Measurements from ENCODE around the gene HDDC2.

Gene HDDC2

GRCh38 chr6:125253881-125254280 lies 47.9 kb downstream of the HDDC2 start:
- no peaks in the 10 kb centered on the region for H3K9me3 ChIP-seq (ENCODE audit: insufficient read depth, low read depth, low read length)
- H3K36me3 ChIP-seq (ENCODE audit: insufficient read depth, low read length), result no peaks in the 10 kb centered on the region
- no peaks in the 10 kb centered on the region for H3K27me3 ChIP-seq (ENCODE audit: insufficient read depth, low read length)
- no peak overlapping the region for H3K9ac ChIP-seq (ENCODE audit: low read depth, low read length)
- 98% methylated on average over 2 of the region's 2 CpGs for WGBS
- H3K4me3 ChIP-seq (ENCODE audit: low read length), result no peak overlapping the region
- no peak overlapping the region for H3K27ac ChIP-seq (ENCODE audit: low read depth, low read length)
- H3K4me1 ChIP-seq (ENCODE audit: insufficient read depth, low read length), result peaks cover 13% of the 10 kb centered on the region; the same call in 1 of the 2 replicates

- no peak overlapping the region for H3K27ac ChIP-seq (ENCODE audit: low read depth, low read length)
- 80% methylated on average over 1 of the region's 1 CpG for WGBS
- H3K9me3 ChIP-seq (ENCODE audit: insufficient read depth, low read depth, low read length), result no peaks in the 10 kb centered on the region
- H3K27me3 ChIP-seq (ENCODE audit: insufficient read depth, low read length), result no peaks in the 10 kb centered on the region
- H3K36me3 ChIP-seq (ENCODE audit: insufficient read depth, low read length), result no peaks in the 10 kb centered on the region
- H3K9ac ChIP-seq (ENCODE audit: low read depth, low read length), result no peak overlapping the region
- H3K4me1 ChIP-seq (ENCODE audit: insufficient read depth, low read length), result peaks cover 13% of the 10 kb centered on the region; the same call in 1 of the 2 replicates
- H3K4me3 ChIP-seq (ENCODE audit: low read length), result no peak overlapping the region
Observed at GRCh38 chr6:125252891-125253290, 48.9 kb downstream of the HDDC2 start.

GRCh38 chr6:125251516-125252220 lies 50.1 kb downstream of the HDDC2 start:
- H3K9ac ChIP-seq (ENCODE audit: low read depth, low read length), result no peak overlapping the region
- H3K4me1 ChIP-seq (ENCODE audit: insufficient read depth, low read length), result peaks cover 13% of the 10 kb centered on the region; the same call in 1 of the 2 replicates
- no peak overlapping the region for H3K4me3 ChIP-seq (ENCODE audit: low read length)
- no peak overlapping the region for H3K27ac ChIP-seq (ENCODE audit: low read depth, low read length)
- H3K9me3 ChIP-seq (ENCODE audit: insufficient read depth, low read depth, low read length), result no peaks in the 10 kb centered on the region
- no peaks in the 10 kb centered on the region for H3K27me3 ChIP-seq (ENCODE audit: insufficient read depth, low read length)
- 67% methylated on average over 6 of the region's 6 CpGs for WGBS
- no peaks in the 10 kb centered on the region for H3K36me3 ChIP-seq (ENCODE audit: insufficient read depth, low read length)

GRCh38 chr6:125250511-125250910 lies 51.3 kb downstream of the HDDC2 start:
- no peaks in the 10 kb centered on the region for H3K27me3 ChIP-seq (ENCODE audit: insufficient read depth, low read length)
- no peak overlapping the region for H3K4me3 ChIP-seq (ENCODE audit: low read length)
- H3K36me3 ChIP-seq (ENCODE audit: insufficient read depth, low read length), result no peaks in the 10 kb centered on the region
- H3K9ac ChIP-seq (ENCODE audit: low read depth, low read length), result no peak overlapping the region
- peaks cover 18% of the 10 kb centered on the region for H3K4me1 ChIP-seq (ENCODE audit: insufficient read depth, low read length)
- H3K27ac ChIP-seq (ENCODE audit: low read depth, low read length), result no peak overlapping the region
- no peaks in the 10 kb centered on the region for H3K9me3 ChIP-seq (ENCODE audit: insufficient read depth, low read depth, low read length)
- WGBS, result no CpG with 5 or more reads among the region's 1 CpG

- peaks cover 25% of the 10 kb centered on the region for H3K4me1 ChIP-seq (ENCODE audit: insufficient read depth, low read length)
- no peaks in the 10 kb centered on the region for H3K36me3 ChIP-seq (ENCODE audit: insufficient read depth, low read length)
- 93% methylated on average over 7 of the region's 7 CpGs for WGBS
- H3K27me3 ChIP-seq (ENCODE audit: insufficient read depth, low read length), result no peaks in the 10 kb centered on the region
- H3K9ac ChIP-seq (ENCODE audit: low read depth, low read length), result no peak overlapping the region
- H3K9me3 ChIP-seq (ENCODE audit: insufficient read depth, low read depth, low read length), result no peaks in the 10 kb centered on the region
- H3K4me3 ChIP-seq (ENCODE audit: low read length), result no peak overlapping the region
- H3K27ac ChIP-seq (ENCODE audit: low read depth, low read length), result no peak overlapping the region
Observed at GRCh38 chr6:125248136-125248535, 53.6 kb downstream of the HDDC2 start.

- H3K36me3 ChIP-seq (ENCODE audit: insufficient read depth, low read length), result no peaks in the 10 kb centered on the region
- H3K27me3 ChIP-seq (ENCODE audit: insufficient read depth, low read length), result no peaks in the 10 kb centered on the region
- peaks cover 4% of the 10 kb centered on the region; the same call in 1 of the 2 replicates for H3K9me3 ChIP-seq (ENCODE audit: insufficient read depth, low read depth, low read length)
- H3K4me3 ChIP-seq (ENCODE audit: low read length), result no peak overlapping the region
- H3K9ac ChIP-seq (ENCODE audit: low read depth, low read length), result no peak overlapping the region
- peaks cover 14% of the 10 kb centered on the region for H3K4me1 ChIP-seq (ENCODE audit: insufficient read depth, low read length)
- H3K27ac ChIP-seq (ENCODE audit: low read depth, low read length), result no peak overlapping the region
Observed at GRCh38 chr6:125246566-125246965, 55.2 kb downstream of the HDDC2 start.

- WGBS, result 68% methylated on average over 7 of the region's 7 CpGs
- Histone ChIP-seq H3K4me3 (ENCODE audit: low read length) (no peak overlapping the region), H3K27me3 (ENCODE audit: insufficient read depth, low read length) (no peaks in the 10 kb centered on the region), H3K9me3 (ENCODE audit: insufficient read depth, low read depth, low read length) (peaks cover 6% of the 10 kb centered on the region; the same call in 1 of the 2 replicates), H3K27ac (ENCODE audit: low read depth, low read length) (no peak overlapping the region), H3K4me1 (ENCODE audit: insufficient read depth, low read length) (peaks cover 12% of the 10 kb centered on the region; the same call in 1 of the 2 replicates), H3K36me3 (ENCODE audit: insufficient read depth, low read length) (no peaks in the 10 kb centered on the region), H3K9ac (ENCODE audit: low read depth, low read length) (no peak overlapping the region)
Observed at GRCh38 chr6:125245523-125246264, 56.1 kb downstream of the HDDC2 start.

- no peaks in the 10 kb centered on the region for H3K27me3 ChIP-seq (ENCODE audit: insufficient read depth, low read length)
- H3K27ac ChIP-seq (ENCODE audit: low read depth, low read length), result no peak overlapping the region
- no peaks in the 10 kb centered on the region for H3K36me3 ChIP-seq (ENCODE audit: insufficient read depth, low read length)
- no peak overlapping the region for H3K9ac ChIP-seq (ENCODE audit: low read depth, low read length)
- no peak overlapping the region for H3K4me3 ChIP-seq (ENCODE audit: low read length)
- peaks cover 12% of the 10 kb centered on the region; the same call in 1 of the 2 replicates for H3K4me1 ChIP-seq (ENCODE audit: insufficient read depth, low read length)
- WGBS, result 91% methylated on average over 4 of the region's 4 CpGs
- H3K9me3 ChIP-seq (ENCODE audit: insufficient read depth, low read depth, low read length), result peaks cover 8% of the 10 kb centered on the region; the same call in 1 of the 2 replicates
Observed at GRCh38 chr6:125245109-125245508, 56.7 kb downstream of the HDDC2 start.

GRCh38 chr6:125237764-125238163 lies 64.0 kb downstream of the HDDC2 start:
- 96% methylated on average over 4 of the region's 4 CpGs for WGBS

GRCh38 chr6:125236536-125237327 lies 65.0 kb downstream of the HDDC2 start:
- WGBS, result 93% methylated on average over 5 of the region's 5 CpGs
- no peak overlapping the region for H3K4me3 ChIP-seq (ENCODE audit: low read length)

More at GRCh38 chr6:125237764-125238163, 64.0 kb downstream of the HDDC2 start:
- Histone ChIP-seq H3K4me3 (ENCODE audit: low read length) (no peak overlapping the region), H3K36me3 (ENCODE audit: insufficient read depth, low read length) (no peaks in the 10 kb centered on the region), H3K4me1 (ENCODE audit: insufficient read depth, low read length) (no peaks in the 10 kb centered on the region), H3K9ac (ENCODE audit: low read depth, low read length) (no peak overlapping the region), H3K27ac (ENCODE audit: low read depth, low read length) (no peak overlapping the region), H3K27me3 (ENCODE audit: insufficient read depth, low read length) (no peaks in the 10 kb centered on the region), H3K9me3 (ENCODE audit: insufficient read depth, low read depth, low read length) (peaks cover 8% of the 10 kb centered on the region; the same call in 1 of the 2 replicates)

GRCh38 chr6:125233202-125233601 lies 68.6 kb downstream of the HDDC2 start:
- Histone ChIP-seq H3K27ac (ENCODE audit: low read depth, low read length) (no peak overlapping the region), H3K9me3 (ENCODE audit: insufficient read depth, low read depth, low read length) (no peaks in the 10 kb centered on the region), H3K27me3 (ENCODE audit: insufficient read depth, low read length) (no peaks in the 10 kb centered on the region), H3K4me1 (ENCODE audit: insufficient read depth, low read length) (0 out of 2 replicates have a peak, but pooled peaks cover 4% of the 10 kb centered on the region), H3K4me3 (ENCODE audit: low read length) (no peak overlapping the region), H3K36me3 (ENCODE audit: insufficient read depth, low read length) (no peaks in the 10 kb centered on the region), H3K9ac (ENCODE audit: low read depth, low read length) (no peak overlapping the region)
- WGBS, result 97% methylated on average over 3 of the region's 3 CpGs

More at GRCh38 chr6:125236536-125237327, 65.0 kb downstream of the HDDC2 start:
- Histone ChIP-seq H3K9me3 (ENCODE audit: insufficient read depth, low read depth, low read length) (0 out of 2 replicates have a peak, but pooled peaks cover 4% of the 10 kb centered on the region), H3K9ac (ENCODE audit: low read depth, low read length) (no peak overlapping the region), H3K27me3 (ENCODE audit: insufficient read depth, low read length) (no peaks in the 10 kb centered on the region), H3K36me3 (ENCODE audit: insufficient read depth, low read length) (no peaks in the 10 kb centered on the region), H3K27ac (ENCODE audit: low read depth, low read length) (no peak overlapping the region), H3K4me1 (ENCODE audit: insufficient read depth, low read length) (no peaks in the 10 kb centered on the region)
